ENCODE measurements around the gene ULBP3. TPM values are rescaled to one million over a fixed set of nuclear protein-coding genes. Genes with fewer than 3 reads are reported as not detected.

Gene ULBP3
- total and polyA plus RNA-seq, 8 donors, result 0.38 to 0.98 (median 0.77) TPM

GRCh38 chr6:150088481-150089154 lies 19.7 kb upstream of the ULBP3 start:
- intact Hi-C loops (cut with DNase I), result loop anchor here in 1 of 3 donors (5.0 kb wide), 1 partner anchor 244 kb away; no protein-coding TSS in a partner anchor
- TF ChIP-seq CTCF (IDR thresholded peaks at IDR 0.05), result no peak
- Histone ChIP-seq H3K27ac (no peak overlapping the region), H3K27me3 (no peaks in the 10 kb centered on the region), H3K36me3 (no peaks in the 10 kb centered on the region), H3K4me1 (no peaks in the 10 kb centered on the region), H3K9me3 (no peaks in the 10 kb centered on the region), H3K4me3 (no peak overlapping the region)
- ATAC-seq (no peak), FAIRE-seq (no peak), DNase-seq (no peak)
- 78 to 79% methylated on average over 12 of the region's 12 CpGs for WGBS, 2 donors

DNA sequence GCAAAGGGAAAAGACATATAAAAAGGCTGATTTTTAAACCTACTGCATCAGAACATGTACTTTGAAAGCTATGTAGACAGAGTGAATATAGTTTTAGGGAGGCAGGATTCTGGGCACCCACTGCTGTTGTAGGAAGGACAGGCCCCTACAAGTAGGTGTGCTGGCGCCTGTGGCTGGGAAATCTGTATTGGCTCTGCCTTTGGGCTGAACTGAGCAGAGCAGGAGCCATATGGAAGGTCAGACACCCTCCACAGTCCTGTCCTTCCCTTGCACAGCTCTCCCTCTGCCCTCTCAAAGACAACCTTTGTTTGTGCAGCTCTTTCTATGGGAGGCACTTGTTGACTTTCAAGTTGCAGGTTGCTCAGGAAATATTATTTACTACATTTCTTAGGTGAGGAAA lies 18.4 kb upstream of the ULBP3 start:
- H3K9me3 ChIP-seq, result no peaks in the 10 kb centered on the region
- FAIRE-seq (no peak), ATAC-seq (no peak), DNase-seq (no peak)
- H3K4me3 ChIP-seq, result no peak overlapping the region
- no peak overlapping the region for H3K27ac ChIP-seq
- intact Hi-C loops (cut with DNase I), result loop anchor here in 1 of 3 donors (5.0 kb wide), 1 partner anchor 245 kb away; no protein-coding TSS in a partner anchor
- no peaks in the 10 kb centered on the region for H3K27me3 ChIP-seq
- no peak for TF ChIP-seq CTCF (IDR thresholded peaks at IDR 0.05)
- 79 to 92% methylated on average over 1 of the region's 1 CpG for WGBS, 2 donors
- H3K36me3 ChIP-seq, result no peaks in the 10 kb centered on the region
- H3K4me1 ChIP-seq, result no peaks in the 10 kb centered on the region

DNA sequence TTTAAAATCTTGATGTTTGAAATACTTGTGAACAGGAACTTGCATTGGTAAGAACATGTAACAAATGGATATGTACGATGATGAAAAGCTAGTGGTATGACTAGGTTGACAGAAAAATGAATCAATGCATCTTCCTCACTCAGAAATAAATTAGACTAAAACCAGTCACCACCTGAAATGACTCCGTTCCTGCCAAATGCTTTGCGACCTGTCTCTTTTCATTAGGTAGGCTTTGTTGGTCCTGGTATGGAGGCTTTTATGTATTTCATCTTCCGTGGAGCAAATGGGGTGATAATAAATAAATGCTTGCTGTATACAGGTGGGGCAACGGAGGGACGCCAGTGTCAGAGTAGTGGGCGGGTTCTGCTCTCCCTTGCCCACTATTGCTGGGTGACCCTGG lies 17.1 kb upstream of the ULBP3 start:
- H3K36me3 ChIP-seq, result no peaks in the 10 kb centered on the region
- WGBS, 2 donors, result 72 to 81% methylated on average over 7 of the region's 7 CpGs
- H3K4me1 ChIP-seq, result no peaks in the 10 kb centered on the region
- FAIRE-seq, result no peak
- no peak for DNase-seq
- H3K9me3 ChIP-seq, result no peaks in the 10 kb centered on the region
- TF ChIP-seq CTCF (IDR thresholded peaks at IDR 0.05), result no peak
- H3K27me3 ChIP-seq, result no peaks in the 10 kb centered on the region
- H3K27ac ChIP-seq, result no peak overlapping the region
- intact Hi-C loops (cut with DNase I), result loop anchor here in 1 of 3 donors (5.0 kb wide), 1 partner anchor 246 kb away; no protein-coding TSS in a partner anchor
- ATAC-seq, result no peak
- H3K4me3 ChIP-seq, result no peak overlapping the region

GRCh38 chr6:150084426-150084825 lies 15.5 kb upstream of the ULBP3 start:
- Histone ChIP-seq H3K4me1 (no peaks in the 10 kb centered on the region), H3K9me3 (no peaks in the 10 kb centered on the region), H3K27me3 (no peaks in the 10 kb centered on the region), H3K36me3 (no peaks in the 10 kb centered on the region), H3K4me3 (no peak overlapping the region), H3K27ac (no peak overlapping the region)
- FAIRE-seq (no peak), ATAC-seq (no peak), DNase-seq (no peak)
- TF ChIP-seq CTCF (IDR thresholded peaks at IDR 0.05), result no peak
- intact Hi-C loops (cut with DNase I), result loop anchor here in 2 of 3 donors (5.0 kb wide), 2 partner anchors 248 to 313 kb away; no protein-coding TSS in a partner anchor
- WGBS, 2 donors, result 58 to 67% methylated on average over 7 of the region's 7 CpGs

DNA sequence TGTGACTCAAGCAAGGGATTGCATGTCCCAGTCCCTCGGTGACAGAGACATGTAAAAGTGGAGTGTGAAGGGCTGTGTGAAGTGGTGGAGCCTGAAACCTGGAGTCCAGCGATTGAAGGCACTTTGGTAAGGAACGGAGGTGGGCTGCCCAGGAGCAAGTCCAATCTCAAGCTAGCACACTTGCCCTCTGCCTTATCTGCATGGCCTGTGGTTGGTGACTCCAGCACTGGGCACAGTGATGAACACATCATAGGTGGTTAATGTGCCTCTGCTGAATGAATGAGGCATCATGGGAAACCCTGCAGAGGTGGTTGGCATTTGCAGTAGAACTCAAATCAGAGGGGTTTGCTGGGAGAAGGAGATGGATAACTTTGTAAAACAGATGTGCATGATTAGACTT lies 14.9 kb upstream of the ULBP3 start:
- no peak for ATAC-seq
- Histone ChIP-seq H3K4me1 (no peaks in the 10 kb centered on the region), H3K4me3 (no peak overlapping the region), H3K27me3 (no peaks in the 10 kb centered on the region), H3K36me3 (no peaks in the 10 kb centered on the region), H3K9me3 (no peaks in the 10 kb centered on the region), H3K27ac (no peak overlapping the region)
- DNase-seq, result no peak
- no peak for TF ChIP-seq CTCF (IDR thresholded peaks at IDR 0.05)
- no peak for FAIRE-seq
- intact Hi-C loops (cut with DNase I), result loop anchor here in 2 of 3 donors (5.0 kb wide), 2 partner anchors 248 to 313 kb away; no protein-coding TSS in a partner anchor
- 73 to 81% methylated on average over 3 of the region's 3 CpGs for WGBS, 2 donors

Data from pancreas (tissue), 10 donors.